Esophagus squamous epithelium (tissue), 4 donors: ENCODE measurements around the gene IER2.

Experiments
- CTCF ChIP-seq, 6 experiments: fragments of 450-650 bp in 4 of 6; fragments of 200-600 bp in 2 of 6; sonication (generic) in 2 of 6; IDR thresholded peaks; one replicate each; pipeline ENCODE4 v1.5.1; 2016 to 2019; ENCODE audit warnings: antibody characterized with exemption in 6 of 6, mild to moderate bottlenecking in 4 of 6, moderate library complexity in 4 of 6
- POLR2A ChIP-seq, 4 donors: fragments of 450-650 bp; IDR thresholded peaks; one replicate each; pipeline ENCODE4 v1.6.1; 2017; ENCODE audit warnings: antibody characterized with exemption in 4 of 4, mild to moderate bottlenecking in 4 of 4, moderate library complexity in 3 of 4

GRCh38 chr19:13122275-13122878 is 27.8 kb upstream of the IER2 start:
- TF ChIP-seq CTCF (IDR thresholded peaks at IDR 0.05) (no peak), POLR2A (IDR thresholded peaks at IDR 0.05) (no peak)
